G401.6 (cell line): Measurements from ENCODE around the gene PPY.
"Not testable (repeated sequence)": the region's sequence is repeated elsewhere in the genome, so short reads cannot be mapped to it uniquely, and the experiment has no call there.

Experiments used
- FAIRE-seq: peaks from 2 replicates; lab custom pipeline; 2012; peaks lifted over from hg19 to GRCh38; lab: Jason Lieb, UNC

The PPY gene

DNA sequence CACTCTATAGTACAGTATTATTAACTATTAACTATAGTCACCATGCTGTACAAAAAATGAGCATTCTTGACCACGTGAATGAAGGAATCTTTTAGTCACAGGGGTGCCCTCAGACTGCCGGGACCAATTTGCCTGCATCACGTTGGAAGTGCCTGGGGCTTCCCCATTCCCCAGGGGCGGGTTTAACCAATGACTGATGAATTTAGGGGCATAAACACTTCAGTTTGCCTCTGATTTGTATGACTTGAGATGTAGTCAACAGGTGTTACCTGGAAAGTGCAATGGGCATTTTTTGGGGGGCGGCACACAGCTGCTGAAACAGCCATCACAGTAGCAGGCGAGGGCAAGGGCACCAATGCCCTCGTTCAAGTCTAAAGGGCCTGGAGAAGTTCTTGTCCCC, 20.2 kb upstream of the PPY start:
- no peak for FAIRE-seq

DNA sequence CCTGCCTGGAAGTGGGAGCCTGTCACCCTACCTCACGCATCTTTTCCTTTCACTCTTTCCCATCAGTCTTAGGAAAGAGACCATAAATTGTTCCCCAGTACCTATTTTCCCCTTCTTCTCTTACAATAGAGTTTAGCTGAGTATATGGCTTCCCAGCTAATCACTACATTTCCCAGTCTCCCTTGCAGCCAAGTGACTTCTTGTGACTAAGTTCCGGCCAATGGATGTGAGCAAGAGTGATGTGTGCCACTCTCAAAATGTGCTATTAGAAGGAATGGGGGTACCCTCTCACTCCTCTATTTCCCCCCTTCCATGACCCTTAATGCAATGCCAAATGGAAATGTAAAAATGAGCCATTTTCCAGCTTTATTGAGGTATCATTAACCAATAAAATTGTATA, 19.7 kb upstream of the PPY start:
- no peak for FAIRE-seq

DNA sequence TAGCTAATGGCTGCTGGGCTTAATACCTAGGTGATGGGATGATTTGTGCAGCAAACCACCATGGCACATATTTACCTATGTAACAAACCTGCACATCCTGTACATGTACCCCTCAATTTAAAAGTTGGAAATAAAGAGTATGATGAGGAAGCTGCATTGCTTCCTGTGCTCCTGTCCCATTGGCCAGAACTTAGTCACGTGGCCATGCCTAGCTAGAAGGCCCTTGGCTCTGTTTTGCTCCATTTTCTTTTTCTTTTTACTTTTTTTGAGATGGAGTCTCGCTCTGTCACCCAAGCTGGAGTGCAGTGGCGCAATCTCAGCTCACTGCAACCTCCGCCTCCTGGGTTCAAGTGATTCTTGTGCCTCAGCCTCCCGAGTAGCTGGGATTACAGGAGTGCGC, 19.0 kb upstream of the PPY start:
- FAIRE-seq, result not testable (repeated sequence)

DNA sequence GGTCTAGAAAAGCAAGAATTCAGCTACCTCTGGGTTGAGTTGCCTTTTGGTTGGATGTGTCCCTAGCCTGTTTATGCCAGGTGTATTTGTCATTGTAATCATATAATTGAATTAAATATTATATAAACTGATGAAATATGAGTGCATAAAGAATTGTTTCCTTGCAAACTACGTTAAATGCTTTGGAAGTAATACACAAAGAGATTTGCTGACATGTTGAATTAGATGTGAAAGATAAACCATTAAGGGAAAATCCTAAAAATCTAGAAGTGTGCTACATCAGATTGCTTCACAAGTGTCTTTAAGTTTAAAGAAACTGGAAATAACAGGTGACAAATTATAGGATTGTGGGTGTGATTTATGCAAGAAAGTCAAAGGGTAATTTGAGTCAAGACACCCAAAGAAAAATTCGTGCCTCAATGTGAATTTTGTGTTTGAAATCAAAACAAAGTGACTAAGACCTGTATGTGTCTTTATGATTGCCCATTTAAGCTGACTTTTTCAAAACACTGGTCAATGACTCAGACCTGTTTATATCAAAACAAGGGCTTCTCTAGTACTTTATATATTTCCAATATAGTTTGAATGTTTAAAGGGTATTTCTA, 16.6 kb upstream of the PPY start:
- FAIRE-seq, result no peak

DNA sequence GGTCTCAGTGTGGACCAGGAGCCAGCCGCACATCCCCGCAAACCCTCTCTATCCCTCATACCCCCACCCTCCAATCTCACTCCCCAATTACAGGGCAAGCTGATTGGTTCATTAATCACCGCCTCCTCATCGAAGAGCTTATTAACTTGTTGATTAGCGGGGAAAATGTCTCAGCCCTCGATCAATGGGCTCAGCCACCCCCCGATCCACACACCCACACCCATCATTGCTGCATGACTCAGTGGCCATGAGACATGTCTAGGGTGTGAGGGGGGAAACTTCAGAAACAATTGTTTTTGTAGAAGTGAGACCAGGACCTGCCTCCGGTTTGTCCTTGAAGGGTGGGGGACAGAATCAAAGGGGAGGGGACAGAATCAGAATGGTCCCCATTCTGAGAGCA, 13.9 kb upstream of the PPY start:
- no peak for FAIRE-seq

DNA sequence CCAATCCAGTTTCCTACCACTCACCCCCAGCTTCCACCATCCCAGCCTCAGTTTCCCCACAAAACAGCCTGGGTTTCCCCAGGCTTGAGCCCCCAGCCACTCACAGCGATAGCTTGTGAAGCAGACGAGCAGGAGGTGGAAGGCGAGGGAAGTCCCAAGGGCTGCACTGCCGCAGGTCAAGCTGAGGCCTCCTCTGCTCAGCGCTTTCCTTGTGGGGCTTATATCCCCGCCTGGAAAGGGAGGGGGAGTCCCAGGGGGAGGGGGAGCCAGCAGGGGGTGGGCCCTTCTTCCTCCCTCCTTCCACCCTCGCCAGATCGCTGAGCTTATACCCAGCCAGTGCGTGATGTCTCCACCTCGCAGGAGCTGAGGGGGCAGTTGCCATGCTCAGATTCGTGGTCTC, 11.5 kb upstream of the PPY start, which contains the start of gene PYY:
Gene PYY, minus strand, starts transcription at position 195 of the 400 bp plus-strand sequence. CDS start 457 bp downstream, outside the sequence.
- no peak for FAIRE-seq

DNA sequence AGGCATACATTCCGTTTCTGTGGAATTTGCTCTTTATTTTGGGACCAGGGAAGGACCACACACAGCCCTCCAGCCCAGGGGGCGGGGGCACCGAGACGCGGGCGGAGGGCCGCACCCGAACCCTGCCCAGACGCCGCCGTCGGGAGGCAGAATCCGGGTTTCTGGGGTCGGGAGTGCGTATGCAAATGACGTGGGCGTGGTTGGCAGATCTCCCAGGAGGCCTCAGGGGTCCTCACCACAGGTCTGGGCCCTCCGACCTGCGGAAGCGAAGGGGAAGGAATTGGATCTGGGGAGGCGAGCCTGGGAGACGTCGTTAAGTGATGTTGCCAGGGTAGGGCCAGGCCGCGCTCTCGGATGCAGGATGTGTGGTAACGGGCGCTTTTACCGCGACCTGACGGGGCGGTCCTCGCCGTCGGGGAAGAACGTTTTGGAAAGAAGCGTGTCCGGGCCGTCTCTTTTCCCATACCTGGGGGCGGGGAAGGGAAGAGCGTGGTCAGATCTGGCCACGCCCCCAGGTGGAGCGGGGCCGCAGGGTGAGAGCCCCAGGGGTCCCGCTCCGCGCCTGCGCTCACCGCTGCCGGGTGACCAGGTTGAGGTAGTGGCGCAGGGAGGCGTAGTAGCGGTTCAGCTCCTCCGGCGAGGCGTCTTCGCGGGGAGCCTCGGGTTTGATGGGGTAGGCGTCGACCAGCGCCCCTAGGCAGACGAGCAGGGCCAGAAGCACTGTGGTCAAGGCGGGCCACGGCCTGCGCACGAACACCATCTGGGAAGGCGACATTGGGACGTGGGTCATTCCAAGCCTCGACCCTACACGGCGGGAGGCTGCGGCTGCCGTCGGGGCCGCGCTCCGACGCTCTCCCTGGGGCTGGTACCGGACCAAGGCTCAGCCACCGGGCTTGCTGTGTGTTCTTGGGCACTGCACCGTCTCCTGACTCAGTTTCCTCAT, 10.7 kb upstream of the PPY start:
- FAIRE-seq, result no peak

DNA sequence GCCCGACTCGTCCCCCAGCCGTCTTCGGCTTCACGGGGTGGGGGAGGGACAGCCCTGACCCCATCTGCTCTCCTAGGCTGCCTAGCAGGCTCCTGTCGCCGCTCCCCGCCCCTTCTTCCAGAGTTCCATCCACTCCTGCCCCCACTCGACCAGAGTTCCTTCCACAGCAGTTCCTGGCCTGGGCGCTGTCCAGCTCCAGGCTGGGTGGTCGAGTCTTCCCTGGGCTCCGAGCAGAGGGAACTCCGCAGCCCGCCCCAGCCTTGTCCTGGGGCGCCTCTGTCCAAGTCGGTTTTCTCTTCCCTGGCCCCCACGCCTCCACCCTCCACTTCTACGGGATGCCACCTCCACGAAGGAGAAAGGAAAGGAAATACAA, 10.1 kb upstream of the PPY start:
- FAIRE-seq, result no peak

DNA sequence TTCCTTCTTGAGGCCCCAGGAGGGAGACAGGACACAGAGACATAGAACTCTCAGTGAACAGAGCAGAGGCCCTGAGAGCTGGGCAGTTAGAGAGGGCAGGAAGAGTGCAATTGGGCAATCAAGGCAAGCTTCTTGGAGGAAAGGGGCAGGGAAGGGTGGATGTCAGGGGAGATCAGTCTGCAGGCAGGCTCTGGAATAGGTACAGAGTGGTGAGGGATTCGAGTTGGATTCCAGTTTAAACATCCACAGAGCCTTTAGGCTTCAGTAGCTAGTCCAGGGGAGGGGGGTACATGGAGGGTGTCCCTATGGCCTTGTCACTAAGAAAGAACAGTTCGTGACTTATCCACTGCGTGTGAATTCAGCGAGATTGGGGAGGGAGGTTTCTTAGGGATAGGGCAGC, 9.5 kb upstream of the PPY start:
- FAIRE-seq, result no peak

DNA sequence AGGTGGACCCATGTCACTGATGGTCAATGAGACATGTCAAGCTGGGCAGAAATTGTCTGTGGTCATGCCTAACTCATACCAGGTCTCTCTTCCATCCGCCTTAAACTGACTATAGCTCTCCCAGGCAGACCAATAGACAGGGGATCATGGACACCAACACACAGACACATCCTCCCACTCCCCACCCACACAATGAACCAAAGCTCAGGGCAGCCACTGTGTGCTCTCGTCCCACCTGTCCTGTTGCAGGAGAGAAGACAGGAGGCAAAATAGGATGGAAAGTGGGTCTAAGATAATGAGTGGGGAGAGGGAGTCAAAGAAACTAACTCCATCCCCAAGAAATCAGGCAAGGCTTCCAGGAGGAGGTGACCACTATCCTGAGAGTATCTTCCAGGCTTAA, 8.3 kb upstream of the PPY start:
- no peak for FAIRE-seq

DNA sequence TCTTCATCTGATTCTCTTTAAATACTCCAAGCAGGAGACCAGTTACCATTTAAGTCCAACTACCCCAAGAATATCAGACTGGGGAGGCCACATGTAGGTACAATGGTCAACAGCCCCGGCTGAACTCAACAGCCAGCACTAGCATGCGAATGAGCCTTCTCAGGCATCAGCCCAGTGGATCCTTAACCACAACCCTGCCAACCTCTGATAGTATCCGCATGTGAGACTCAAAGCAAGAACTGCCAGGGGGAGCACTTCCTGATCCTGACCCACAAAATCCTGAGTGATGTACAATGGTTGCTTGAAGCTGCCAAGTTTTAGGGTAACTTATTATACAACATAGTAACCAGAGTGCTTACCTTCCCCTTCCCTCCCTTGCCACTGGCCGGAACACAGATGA, 7.5 kb upstream of the PPY start:
- no peak for FAIRE-seq

DNA sequence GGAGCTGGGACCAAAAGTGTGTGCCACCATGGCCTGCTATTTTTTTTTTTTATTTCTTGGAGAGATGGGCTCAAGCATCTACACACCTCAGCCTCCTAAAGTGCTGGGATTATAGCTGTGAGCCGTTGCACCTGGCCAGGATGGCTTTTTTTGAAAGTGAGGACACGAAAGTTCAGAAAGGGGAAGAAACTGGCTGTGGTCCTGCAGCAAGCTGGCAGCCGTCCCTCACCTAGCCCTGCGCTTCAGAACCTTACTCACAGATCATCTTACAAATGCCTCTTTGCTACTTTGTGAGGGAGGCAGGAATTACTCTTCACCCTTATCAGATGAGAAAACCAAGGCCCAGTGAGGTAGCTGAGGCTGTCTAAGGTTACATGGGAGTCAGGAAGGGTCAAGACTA, 4.5 kb upstream of the PPY start:
- FAIRE-seq, result no peak

DNA sequence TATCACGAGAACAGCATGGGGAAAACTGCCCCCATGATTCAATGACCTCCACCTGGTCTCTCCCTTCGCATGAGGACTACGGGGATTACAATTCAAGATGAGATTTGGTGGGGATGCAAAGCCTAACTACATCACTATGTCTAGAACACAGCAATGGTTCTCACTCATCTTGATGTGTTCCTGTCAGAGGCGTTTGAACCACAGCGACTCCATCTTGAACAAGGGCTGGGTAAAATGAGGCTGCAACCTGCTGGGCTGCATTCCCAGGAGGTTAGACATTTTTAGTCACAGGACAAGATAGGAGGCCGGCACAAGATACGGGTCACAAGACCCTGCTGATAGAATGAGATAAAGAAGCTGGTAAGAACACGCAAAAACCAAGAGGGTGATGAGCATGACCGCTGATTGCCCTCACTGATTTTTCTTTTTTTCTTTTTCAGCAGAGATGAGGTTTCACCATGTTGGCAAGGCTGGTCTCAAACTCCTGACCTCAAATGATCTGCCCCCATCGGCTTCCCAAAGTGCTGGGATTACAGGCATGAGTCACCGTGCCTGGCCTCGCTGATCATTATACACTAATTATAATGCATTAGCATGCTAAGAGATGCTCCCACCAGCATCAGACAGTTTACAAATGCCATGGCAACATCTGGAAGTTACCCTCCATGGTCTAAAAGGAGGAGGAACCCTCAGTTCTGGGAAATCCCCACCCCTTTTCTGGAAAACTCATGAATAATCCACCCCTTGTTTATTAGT, 3.0 kb upstream of the PPY start:
- FAIRE-seq, result no peak

DNA sequence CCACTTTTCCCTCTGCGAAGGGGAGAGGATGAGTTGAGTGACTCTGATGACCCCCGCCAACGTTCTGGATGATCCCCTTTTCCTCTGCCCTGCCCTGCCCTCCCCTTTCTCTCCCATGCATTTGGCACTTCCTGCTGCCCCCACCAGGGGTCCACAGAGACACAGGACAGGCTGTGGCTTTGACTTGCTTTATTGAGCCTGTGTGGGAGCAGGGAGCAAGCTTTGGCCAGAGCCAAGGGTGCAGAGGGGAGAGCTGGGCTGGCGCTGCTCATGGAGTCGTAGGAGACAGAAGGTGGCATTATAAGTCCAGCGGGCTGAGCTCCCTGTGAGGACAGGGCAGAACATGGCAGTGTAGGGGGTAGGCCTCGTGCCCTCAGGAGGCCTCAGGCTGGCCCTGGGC, 1.6 kb downstream of the PPY start:
- no peak for FAIRE-seq

DNA sequence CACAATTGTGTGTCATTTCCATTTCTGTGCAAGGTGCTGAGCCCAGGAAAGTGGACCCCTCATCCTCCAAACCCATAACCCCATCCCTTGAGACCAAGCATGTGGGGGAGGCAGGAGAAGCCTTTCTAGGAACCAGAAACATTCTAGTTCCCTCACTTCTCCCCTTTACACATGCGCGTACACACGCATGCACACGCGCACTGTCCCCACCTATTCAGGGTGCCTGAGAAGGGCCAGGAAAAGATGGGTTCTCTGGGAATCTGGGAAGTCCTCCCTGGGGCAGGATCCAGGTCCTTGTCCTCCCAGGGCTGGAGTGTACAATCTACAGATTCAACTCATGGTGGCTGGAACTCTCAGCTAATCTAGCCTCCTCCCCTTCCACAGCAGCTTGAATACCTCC, 2.4 kb downstream of the PPY start:
- no peak for FAIRE-seq

DNA sequence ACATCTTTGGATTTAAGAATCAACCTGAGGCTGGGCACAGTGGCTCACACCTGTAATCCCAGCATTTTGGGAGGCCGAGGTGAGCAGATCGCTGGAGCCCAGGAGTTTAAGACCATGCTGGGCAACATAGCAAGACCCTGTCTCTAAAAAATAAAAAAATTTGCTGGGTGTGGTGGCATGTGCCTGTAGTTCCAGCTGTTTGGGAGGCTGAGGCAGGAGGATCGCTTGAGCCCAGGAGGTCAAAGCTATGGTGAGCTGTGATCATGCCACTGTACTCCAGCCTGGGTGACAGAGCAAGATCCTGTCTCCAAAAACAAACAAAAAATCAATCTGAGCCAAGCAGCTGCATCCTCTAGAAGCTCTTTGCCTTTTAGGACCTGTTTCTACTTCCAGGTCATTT, 2.8 kb downstream of the PPY start:
- FAIRE-seq, result not testable (repeated sequence)

DNA sequence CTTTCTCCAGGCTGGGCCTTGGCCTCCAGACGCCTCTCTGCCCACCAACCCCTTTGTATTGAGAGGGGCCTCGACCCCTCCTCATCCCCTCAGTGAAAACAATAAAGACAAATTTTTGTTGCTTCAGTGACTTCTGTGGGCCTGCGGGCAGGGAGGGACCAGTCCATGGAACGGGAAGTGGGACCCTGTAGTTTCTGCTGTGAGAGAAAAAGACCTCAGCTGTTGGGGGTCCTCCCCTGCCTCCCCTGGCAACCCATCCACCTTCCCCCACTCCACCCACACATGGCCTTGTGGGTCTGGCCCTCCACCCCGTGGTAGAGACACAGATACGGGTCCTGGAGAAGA, 3.5 kb downstream of the PPY start:
- no peak for FAIRE-seq

DNA sequence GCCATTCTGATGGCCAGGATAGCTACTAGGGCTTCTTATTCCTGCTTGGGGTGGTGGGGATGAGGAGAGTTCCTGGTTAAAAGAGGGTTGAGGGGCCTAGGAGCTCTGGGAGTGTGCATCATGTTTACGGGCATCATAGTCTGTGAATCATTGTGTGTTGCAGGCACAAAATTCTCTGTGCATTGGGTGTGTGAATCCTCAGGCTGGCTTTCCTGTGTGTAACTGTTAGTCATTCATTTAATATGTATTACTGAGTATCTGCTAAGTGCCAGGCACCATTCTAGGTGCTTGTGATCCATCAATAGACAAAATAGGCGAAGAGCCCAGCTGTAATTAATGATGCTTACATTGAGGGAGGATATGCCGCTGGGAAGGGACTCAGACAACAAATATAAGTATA, 5.8 kb downstream of the PPY start:
- no peak for FAIRE-seq

DNA sequence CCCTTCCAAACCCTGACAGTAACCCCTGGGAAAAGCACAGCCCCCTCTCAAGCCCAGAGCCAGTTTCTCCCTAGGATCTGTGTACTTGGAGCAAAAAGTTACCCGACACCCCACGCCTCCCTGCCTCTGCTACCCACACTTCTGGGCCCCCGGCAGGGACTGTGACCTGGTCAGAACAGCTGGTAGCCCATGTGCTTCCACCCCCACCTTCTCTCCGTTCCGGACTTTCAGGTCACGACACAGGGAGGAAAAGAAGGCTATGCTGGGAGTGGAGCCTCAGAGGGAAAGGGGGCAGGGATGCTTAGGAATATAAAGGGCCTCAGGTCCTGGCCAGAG, 6.4 kb downstream of the PPY start:
- no peak for FAIRE-seq

DNA sequence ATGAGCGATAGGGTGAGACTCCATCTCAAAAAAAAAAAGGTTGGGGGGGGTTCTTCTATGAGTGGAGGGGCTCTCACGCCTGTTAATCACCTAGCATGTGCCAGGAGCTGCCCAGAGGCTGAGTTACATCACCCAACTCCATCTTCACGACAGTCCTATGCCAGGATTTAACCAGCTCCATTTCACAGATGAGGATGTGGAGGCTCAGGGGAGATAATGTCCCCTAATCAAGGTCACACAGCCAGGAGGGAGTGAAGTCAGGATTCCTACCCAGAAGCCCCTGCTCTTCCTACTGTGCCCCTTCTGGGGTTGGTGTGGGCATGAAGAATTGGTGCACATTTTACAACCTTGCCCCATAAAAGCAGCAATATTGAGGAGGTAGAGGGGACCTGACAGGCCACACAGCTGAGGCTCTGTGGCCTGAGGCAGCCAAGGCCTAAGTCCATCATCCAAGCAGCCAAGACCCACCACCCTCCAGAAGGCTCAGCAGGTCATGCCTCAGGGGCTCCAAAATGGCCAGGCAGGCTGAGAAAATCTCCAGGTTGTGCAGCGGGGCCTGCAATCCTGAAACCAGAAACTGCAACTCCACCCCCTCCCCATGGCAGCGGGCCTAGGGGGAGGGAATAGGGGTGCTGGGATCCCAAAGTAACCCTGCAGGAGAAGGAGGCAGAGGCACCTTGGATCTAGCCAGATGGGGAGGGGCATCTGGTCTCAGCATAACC, 6.9 kb downstream of the PPY start:
- no peak for FAIRE-seq

DNA sequence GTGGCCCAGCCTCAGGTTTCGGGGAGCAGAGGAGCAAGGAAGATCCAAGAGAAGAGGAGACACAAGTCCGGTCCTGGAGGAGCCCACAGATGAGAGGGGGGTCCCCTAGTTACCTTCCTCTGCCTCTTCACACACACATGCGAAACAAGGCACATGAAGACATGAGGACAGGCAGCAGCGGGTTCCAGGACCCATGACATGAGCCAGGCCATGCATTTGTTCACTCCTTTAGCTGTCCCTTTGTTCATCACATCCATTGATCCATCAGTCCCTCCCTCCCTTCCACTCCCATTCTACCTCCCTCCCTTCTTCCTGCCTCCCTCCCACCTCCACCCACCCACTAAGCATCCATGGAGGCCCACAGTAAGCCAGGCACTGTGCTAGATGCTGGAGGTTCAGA, 9.4 kb downstream of the PPY start:
- no peak for FAIRE-seq

DNA sequence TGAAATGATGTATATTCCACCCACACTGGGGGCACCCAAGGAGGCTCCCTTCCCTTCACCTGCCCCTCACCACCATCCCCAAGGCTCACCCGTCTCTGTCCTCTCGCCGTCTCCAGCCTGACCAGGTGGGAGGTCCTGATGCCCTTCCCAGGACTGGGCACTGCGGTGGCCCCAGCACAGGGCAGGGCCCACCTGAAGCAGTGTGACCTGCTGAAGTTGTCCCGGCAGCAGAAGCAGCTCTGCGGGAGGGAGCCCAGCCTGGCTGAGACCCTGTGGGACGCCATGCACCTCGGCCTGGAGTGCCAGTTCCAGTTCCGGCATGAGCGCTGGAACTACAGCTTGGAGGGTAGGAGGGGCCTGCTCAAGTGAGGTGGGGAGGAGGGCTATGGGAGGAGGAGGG, 9.9 kb downstream of the PPY start:
- no peak for FAIRE-seq

DNA sequence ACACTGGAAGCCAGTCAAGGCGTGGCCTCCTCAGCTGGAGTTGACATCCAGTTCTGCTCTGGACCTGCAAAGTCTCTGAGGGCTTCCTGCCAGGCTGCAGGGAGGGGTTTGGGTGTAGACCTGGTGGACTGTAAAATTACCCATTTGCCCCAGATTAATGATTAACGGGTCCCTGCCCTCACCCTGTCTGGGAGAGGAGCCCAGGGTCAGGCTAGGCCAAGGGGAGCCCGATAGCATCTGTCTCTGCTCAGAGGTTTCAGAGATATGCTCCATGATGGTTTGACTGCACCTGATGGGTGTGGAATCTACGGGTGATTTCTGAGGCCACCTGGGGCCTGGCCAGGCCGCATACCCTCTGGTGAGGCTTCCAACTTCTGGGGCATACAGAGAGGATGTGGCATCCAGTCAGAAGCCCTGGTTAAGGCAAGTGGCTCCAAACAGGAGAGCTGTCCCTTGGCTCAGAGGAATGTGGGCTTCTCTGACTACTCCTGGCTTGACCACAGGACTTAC, 11.2 kb downstream of the PPY start:
- FAIRE-seq, result no peak
